CD4-positive, alpha-beta T cell treated with Interleukin-2 at 100 ng/mL for 4 hours (primary cell): ENCODE measurements around the gene GRIN3A.

Source experiments
- DNase-seq: peaks from one replicate; pipeline ENCODE4 v3.0.0-alpha.2; 2020; ENCODE audit warnings: low spot score

Gene GRIN3A

DNA sequence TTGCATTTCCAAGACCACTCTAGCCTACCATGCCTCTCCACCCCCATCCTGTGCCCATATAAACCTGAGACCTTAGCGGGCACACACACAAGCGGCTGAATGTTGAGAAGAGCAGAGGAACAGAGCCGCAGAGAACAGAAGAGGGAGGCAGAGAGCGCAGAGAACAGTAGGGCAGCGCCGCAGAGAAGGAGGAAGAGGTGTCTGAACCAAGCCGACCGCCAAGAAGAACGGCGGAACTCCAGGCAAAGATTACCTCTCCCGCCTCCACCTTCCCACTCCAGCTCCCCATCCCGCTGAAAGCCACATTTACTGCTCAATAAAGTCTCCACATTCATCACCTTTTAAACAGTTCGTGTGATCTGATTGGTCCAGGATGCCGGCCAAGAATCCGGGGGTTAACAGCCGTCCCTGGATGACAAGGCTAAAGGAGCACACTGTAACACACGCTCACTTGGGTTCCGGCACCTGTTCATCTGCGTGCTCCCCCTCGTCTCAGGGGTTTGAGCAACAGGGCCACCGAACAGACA, 33.2 kb downstream of the GRIN3A start:
- no peak for DNase-seq

GRCh38 chr9:101702257-101702656, 36.2 kb downstream of the GRIN3A start:
- no peak for DNase-seq

DNA sequence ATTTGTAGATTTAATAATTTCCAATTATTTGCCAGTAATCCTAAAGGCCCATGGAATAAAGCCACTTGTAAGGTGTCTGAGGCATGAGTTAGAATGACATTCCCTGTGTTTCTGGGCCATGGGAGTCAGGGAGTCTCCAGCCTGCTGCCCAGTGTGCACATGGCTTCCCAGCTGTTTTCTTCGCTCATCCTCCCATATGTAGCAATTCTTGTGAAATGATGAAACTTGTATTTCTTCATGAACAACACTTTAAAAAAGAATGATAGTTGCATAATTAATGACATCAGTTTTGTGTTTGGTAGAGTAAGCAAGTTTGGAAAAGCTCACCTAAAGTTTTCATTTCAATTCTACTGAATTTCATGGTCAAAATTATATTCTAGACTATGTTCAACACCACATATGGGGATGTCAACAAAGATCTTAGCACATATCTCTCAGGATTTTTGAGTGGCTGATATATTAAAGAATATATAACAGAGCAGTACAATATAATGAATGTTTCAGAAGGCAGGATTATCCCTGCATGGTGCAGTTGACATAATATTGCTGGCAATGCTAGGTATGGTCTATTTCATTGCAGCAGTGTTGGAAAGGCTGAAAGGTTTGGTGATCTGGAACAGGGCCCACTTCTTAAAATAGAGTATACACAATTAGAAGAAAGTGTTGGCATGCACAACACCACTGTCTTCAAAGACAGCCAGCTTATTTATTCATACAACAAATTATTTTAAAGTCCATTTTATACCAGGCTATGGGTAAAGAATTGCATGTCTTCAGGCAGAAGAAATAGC, 44.7 kb downstream of the GRIN3A start:
- no peak for DNase-seq

GRCh38 chr9:101691657-101692056, 46.8 kb downstream of the GRIN3A start:
- DNase-seq = no peak

GRCh38 chr9:101689039-101689438, 49.4 kb downstream of the GRIN3A start:
- DNase-seq = no peak

DNA sequence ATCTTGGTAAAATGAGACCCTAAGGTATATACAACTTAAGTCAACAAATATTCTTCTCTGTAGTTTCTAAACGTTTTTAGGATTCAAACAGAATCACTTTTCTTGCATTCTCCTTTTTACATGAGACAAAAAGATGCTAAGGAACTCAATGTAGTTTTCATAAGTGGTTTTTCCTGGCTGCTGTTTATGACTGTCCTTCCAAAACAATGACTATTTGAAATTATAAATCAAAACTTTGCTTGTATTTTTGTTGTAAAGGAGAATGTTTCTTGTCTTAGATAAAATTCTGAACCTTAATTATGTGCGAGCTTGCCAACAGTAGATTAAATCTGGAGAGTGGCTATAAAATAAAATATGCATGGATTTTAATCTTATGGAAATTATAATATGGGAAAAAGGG, 53.8 kb downstream of the GRIN3A start:
- DNase-seq = no peak

DNA sequence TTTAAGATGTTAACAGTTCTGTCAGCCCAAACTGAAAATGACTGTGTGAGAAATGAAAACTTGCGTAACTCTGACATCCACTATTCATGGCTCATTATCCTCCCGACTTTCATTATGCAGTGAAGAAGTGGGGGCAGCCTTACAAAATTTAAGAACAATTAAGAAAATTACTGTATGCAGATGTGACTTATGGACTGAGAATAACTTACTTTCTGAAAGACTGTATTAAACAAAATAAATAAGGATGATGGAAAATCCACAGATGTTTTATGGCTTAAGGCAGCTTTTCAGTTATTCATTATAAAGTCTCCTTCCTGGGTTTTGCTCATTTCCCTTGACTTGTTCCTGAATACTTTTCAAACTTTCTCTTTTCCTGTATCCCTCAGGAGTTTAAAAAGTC, 55.2 kb downstream of the GRIN3A start:
- DNase-seq = no peak

GRCh38 chr9:101677861-101678260, 60.6 kb downstream of the GRIN3A start:
- no peak for DNase-seq

DNA sequence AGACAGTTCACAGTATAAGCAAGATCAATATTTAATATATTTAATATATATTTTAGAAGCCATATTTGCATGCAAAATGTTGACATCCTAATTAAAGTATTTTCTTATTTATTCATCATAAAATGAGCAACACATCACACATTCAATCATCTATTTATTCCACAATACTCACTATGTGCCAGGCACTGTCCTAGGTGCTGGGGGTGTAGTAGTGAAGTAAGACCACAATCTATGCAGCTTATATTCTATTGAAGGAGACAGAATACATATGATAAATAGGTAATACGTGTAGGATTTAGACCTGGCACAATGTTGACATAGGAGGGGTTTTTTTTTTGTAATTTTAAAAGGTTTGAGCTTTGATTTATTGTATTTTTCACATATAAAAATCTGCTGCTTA, 63.1 kb downstream of the GRIN3A start:
- no peak for DNase-seq

DNA sequence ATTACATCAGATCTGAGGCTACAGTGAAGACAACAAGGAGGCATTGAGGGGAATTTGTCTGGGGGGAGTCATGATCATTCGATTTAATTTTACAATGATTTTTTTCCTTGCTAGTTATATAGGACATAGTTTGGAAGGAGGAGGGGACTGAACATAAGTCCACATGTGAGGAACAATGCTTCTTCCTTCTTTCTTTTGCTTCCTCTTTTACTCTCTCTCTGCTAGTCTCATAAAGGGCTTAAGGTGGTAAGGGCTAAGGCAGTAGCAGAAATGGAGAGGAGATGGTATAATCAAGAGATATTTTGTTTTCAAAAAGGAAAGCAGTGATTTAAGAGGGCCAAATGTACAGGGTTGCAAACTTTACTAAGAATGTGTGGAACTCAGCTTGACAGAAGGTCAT, 64.3 kb downstream of the GRIN3A start:
- no peak for DNase-seq

DNA sequence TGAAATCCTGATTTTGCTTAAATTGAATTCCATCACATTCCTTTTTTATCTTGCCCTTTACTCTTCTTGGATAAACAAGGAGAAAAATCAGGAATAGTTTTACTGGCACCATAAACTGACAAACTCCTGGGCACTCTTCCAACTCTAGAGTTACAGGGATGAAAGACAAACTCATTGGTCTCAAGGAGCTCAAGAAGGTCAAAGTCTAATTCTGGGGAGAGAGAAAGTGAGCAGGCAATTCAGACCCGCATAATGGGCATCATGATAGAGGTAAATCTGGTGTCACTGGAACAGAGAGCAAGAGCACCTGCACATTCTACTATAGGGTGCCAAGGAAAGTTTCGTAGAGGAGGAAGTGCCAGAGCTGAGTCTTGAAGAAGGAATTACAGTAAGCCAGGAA, 64.8 kb downstream of the GRIN3A start:
- DNase-seq = no peak

GRCh38 chr9:101671567-101671966, 66.9 kb downstream of the GRIN3A start:
- DNase-seq = no peak

- no peak for DNase-seq
Observed at GRCh38 chr9:101668421-101668820, 70.0 kb downstream of the GRIN3A start.

DNA sequence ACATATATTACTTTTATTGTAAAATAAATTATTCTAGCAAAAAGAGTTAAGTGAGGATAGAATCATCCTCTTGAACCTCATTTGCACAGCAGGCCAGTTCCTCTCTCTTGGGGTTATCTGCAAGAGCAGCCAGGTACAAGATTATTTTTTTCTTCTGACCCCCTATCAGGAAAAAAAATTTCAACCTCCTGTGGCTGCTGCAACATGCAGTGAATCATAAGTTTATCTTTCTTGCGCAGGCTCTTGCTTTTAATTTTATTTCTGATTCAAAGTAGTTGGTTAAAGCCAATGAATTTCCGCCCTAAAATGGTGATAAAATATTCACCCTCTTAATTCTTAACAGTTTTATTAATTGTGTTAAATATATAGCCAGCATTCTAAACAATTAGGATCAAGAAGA, 74.0 kb downstream of the GRIN3A start:
- DNase-seq = no peak

- DNase-seq = no peak
Observed at GRCh38 chr9:101652601-101653175, 85.8 kb downstream of the GRIN3A start.

GRCh38 chr9:101650142-101650541, 88.3 kb downstream of the GRIN3A start:
- no peak for DNase-seq

DNA sequence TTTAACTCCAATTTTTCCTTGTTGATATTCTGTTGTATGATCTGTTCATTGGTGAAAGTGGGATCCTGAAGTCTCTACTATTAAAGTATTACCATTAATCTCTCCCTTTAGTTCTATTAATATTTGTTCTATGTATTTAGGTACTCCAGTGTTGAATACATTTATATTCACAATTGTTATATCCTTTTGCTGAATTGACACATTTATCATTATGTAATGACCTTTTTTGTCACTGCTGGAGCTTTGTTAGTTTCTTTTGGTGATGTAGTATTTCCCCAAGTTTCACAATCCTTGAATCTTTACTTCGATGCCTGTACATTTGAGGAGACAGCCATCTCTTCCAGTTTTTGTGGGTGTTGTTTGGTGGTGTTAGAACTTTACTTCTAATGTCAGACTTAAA, 90.0 kb downstream of the GRIN3A start:
- no peak for DNase-seq

GRCh38 chr9:101639785-101640665, 98.4 kb downstream of the GRIN3A start:
- DNase-seq = no peak

GRCh38 chr9:101639311-101639710, 99.1 kb downstream of the GRIN3A start:
- DNase-seq = no peak

GRCh38 chr9:101636247-101636646, 102.2 kb downstream of the GRIN3A start:
- no peak for DNase-seq

- no peak for DNase-seq
Observed at GRCh38 chr9:101635473-101635872, 103.0 kb downstream of the GRIN3A start.

- DNase-seq = no peak
Observed at GRCh38 chr9:101634741-101635409, 103.6 kb downstream of the GRIN3A start.
